UCSD-AML1 (cell line): ENCODE measurements around the gene POLRMT.

Experiments used
- DNase-seq: peaks from one replicate; lab custom pipeline; 2025; ENCODE audit not compliant: unreplicated experiment; lab: John Stamatoyannopoulos, UW

The POLRMT gene

GRCh38 chr19:648305-648704 lies 15.0 kb upstream of the POLRMT start:
- DNase-seq: no peak

- DNase-seq: no peak
Measured at GRCh38 chr19:647566-648284, 14.4 kb upstream of the POLRMT start.

- no peak for DNase-seq
Measured at GRCh38 chr19:646779-647565, 13.6 kb upstream of the POLRMT start.

GRCh38 chr19:645912-646778 lies 12.8 kb upstream of the POLRMT start:
- DNase-seq: no peak

GRCh38 chr19:644789-645188 lies 11.5 kb upstream of the POLRMT start:
- DNase-seq: no peak

- DNase-seq: no peak
Measured at GRCh38 chr19:644363-644762, 11.0 kb upstream of the POLRMT start.

GRCh38 chr19:643736-644135 lies 10.4 kb upstream of the POLRMT start:
- DNase-seq: no peak

GRCh38 chr19:642767-643727 lies 9.7 kb upstream of the POLRMT start:
- DNase-seq: no peak

- no peak for DNase-seq
Measured at GRCh38 chr19:641702-642101, 8.4 kb upstream of the POLRMT start.

GRCh38 chr19:640606-641189 lies 7.4 kb upstream of the POLRMT start:
- DNase-seq: no peak

GRCh38 chr19:640161-640558 lies 6.8 kb upstream of the POLRMT start:
- no peak for DNase-seq

GRCh38 chr19:639253-640160 lies 6.2 kb upstream of the POLRMT start, which contains the start of gene FGF22:
FGF22 (plus strand) TSS chr19:639879; CDS start chr19:639926, 47 bp downstream.
- DNase-seq: peak; percentile 91

GRCh38 chr19:638906-639252 lies 5.5 kb upstream of the POLRMT start:
- DNase-seq: no peak

- DNase-seq: no peak
Measured at GRCh38 chr19:634975-635652, 1.8 kb upstream of the POLRMT start.

- no peak for DNase-seq
Measured at GRCh38 chr19:633786-634639, 676 bp upstream of the POLRMT start.

- peak; percentile 54 for DNase-seq
Measured at GRCh38 chr19:632579-633067, 714 bp downstream of the POLRMT start.

GRCh38 chr19:629961-630714 lies 3.2 kb downstream of the POLRMT start:
- DNase-seq: no peak
